H9 (cell line): ENCODE results near the gene ZNF555. TPM values are rescaled to one million over a fixed set of nuclear protein-coding genes. Genes with fewer than 3 reads are reported as not detected.
A peak's percentile ranks its signal among the peaks of the same experiment; 100 is the strongest.

Experiments used
- DNase-seq: peaks from one replicate; pipeline ENCODE4 v3.0.0-alpha.2; 2017
- H2AFZ ChIP-seq: one replicate; pipeline ENCODE4 v1.6.1; 2013; ENCODE audit warnings: mild to moderate bottlenecking, low read length, control low read depth, moderate library complexity
- H2AK5ac ChIP-seq: 2 replicates; pipeline ENCODE4 v1.6.1; 2013; ENCODE audit warnings: low read length, control low read depth, mixed read lengths; ENCODE audit not compliant: insufficient read length
- H2BK120ac ChIP-seq: one replicate; pipeline ENCODE4 v1.6.1; 2013; ENCODE audit warnings: low read depth, mild to moderate bottlenecking, low read length, control low read depth, inconsistent platforms; ENCODE audit not compliant: poor library complexity, severe bottlenecking
- H2BK12ac ChIP-seq: 2 replicates; pipeline ENCODE4 v1.6.1; 2013; ENCODE audit warnings: low read length, control low read depth, mixed read lengths, low read depth; ENCODE audit not compliant: insufficient read length
- H2BK15ac ChIP-seq: 2 replicates; pipeline ENCODE4 v1.6.1; 2013; ENCODE audit warnings: low read depth, low read length, control low read depth
- H2BK20ac ChIP-seq: one replicate; pipeline ENCODE4 v1.6.1; 2013; ENCODE audit warnings: low read depth, mild to moderate bottlenecking, low read length, control low read depth, inconsistent platforms; ENCODE audit not compliant: poor library complexity, severe bottlenecking
- H2BK5ac ChIP-seq: 2 replicates; pipeline ENCODE4 v1.6.1; 2013; ENCODE audit warnings: low read length, control low read depth, mixed read lengths; ENCODE audit not compliant: insufficient read length
- H3K14ac ChIP-seq: 2 replicates; pipeline ENCODE4 v1.6.1; 2013; ENCODE audit warnings: low read length, control low read depth; ENCODE audit not compliant: insufficient read depth
- H3K18ac ChIP-seq: 2 replicates; pipeline ENCODE4 v1.6.1; 2013; ENCODE audit warnings: low read depth, mild to moderate bottlenecking, mixed read lengths, low read length, control low read depth; ENCODE audit not compliant: insufficient read length
- H3K23ac ChIP-seq: 2 replicates; pipeline ENCODE4 v1.6.1; 2013; ENCODE audit warnings: low read length, control low read depth, mixed read lengths, low read depth; ENCODE audit not compliant: insufficient read length
- H3K23me2 ChIP-seq: 2 replicates; pipeline ENCODE4 v1.6.1; 2013; ENCODE audit warnings: low read depth, mild to moderate bottlenecking, mixed read lengths, low read length, control low read depth; ENCODE audit not compliant: insufficient read length, poor library complexity, severe bottlenecking
- H3K27ac ChIP-seq: 2 replicates; pipeline ENCODE4 v1.5.1; 2013; ENCODE audit warnings: low read length, control low read depth, mixed read lengths, low read depth; ENCODE audit not compliant: insufficient read length
- H3K27me3 ChIP-seq: 2 replicates; pipeline ENCODE4 v1.6.1; 2013; ENCODE audit warnings: low read length, control low read depth, inconsistent platforms; ENCODE audit not compliant: insufficient read depth
- H3K4ac ChIP-seq: 2 replicates; pipeline ENCODE4 v1.6.1; 2013; ENCODE audit warnings: low read depth, mild to moderate bottlenecking, control low read depth, inconsistent platforms, low read length, moderate library complexity
- H3K4me1 ChIP-seq: 2 replicates; pipeline ENCODE4 v1.6.1; 2013; ENCODE audit warnings: low read length, control low read depth, inconsistent platforms; ENCODE audit not compliant: insufficient read depth
- H3K4me2 ChIP-seq: 2 replicates; pipeline ENCODE4 v1.6.1; 2013; ENCODE audit warnings: low read length, control low read depth, mixed read lengths; ENCODE audit not compliant: insufficient read length, insufficient read depth
- H3K56ac ChIP-seq: 2 replicates; pipeline ENCODE4 v1.6.1; 2013; ENCODE audit warnings: low read depth, mild to moderate bottlenecking, mixed read lengths, low read length, control low read depth; ENCODE audit not compliant: insufficient read length
- H3K79me1 ChIP-seq: 2 replicates; pipeline ENCODE4 v1.6.1; 2013; ENCODE audit warnings: low read depth, mild to moderate bottlenecking, moderate library complexity, low read length, control low read depth, inconsistent platforms; ENCODE audit not compliant: insufficient read depth, poor library complexity, severe bottlenecking
- H3K79me2 ChIP-seq: 2 replicates; pipeline ENCODE4 v1.6.1; 2013; ENCODE audit warnings: low read length, control low read depth, inconsistent platforms; ENCODE audit not compliant: insufficient read depth
- H3K9ac ChIP-seq: 2 replicates; pipeline ENCODE4 v1.6.1; 2013; ENCODE audit warnings: low read length, control low read depth, mixed read lengths; ENCODE audit not compliant: insufficient read length; ENCODE audit errors: extremely low read depth
- H3K9me3 ChIP-seq: one replicate; pipeline ENCODE4 v1.6.1; 2013; ENCODE audit warnings: low read depth, low read length, inconsistent platforms; ENCODE audit not compliant: control insufficient read depth
- H3T11ph ChIP-seq: one replicate; pipeline ENCODE4 v1.6.1; 2013; ENCODE audit warnings: mild to moderate bottlenecking, low read length, control low read depth, inconsistent platforms
- H4K20me1 ChIP-seq: one replicate; pipeline ENCODE4 v1.6.1; 2013; ENCODE audit not compliant: control insufficient read depth, insufficient read length, insufficient read depth
- H4K5ac ChIP-seq: 2 replicates; pipeline ENCODE4 v1.6.1; 2013; ENCODE audit warnings: low read depth, mild to moderate bottlenecking, mixed read lengths, low read length, control low read depth; ENCODE audit not compliant: insufficient read length
- H4K8ac ChIP-seq: replicated peaks from 2 replicates; pipeline ENCODE4 v1.6.1; 2013; ENCODE audit warnings: low read length, control low read depth, mixed read lengths, low read depth; ENCODE audit not compliant: insufficient read length
- H4K91ac ChIP-seq: 2 replicates; pipeline ENCODE4 v1.6.1; 2013; ENCODE audit warnings: low read depth, mild to moderate bottlenecking, moderate library complexity, mixed read lengths, low read length, control low read depth; ENCODE audit not compliant: insufficient read length
- H3K27ac Mint-ChIP-seq, 3 experiments: 2 replicates in 2 of 3; 3 replicates in 1 of 3; pipeline ENCODE4 v1.8.0; 2020 to 2021; ENCODE audit warnings: mixed read lengths in 3 of 3, mild to moderate bottlenecking in 1 of 3, moderate library complexity in 1 of 3
- H3K27me3 Mint-ChIP-seq: 2 replicates; pipeline ENCODE4 v1.8.0; 2021; ENCODE audit warnings: low read depth, mild to moderate bottlenecking, moderate library complexity, mixed read lengths
- H3K36me3 Mint-ChIP-seq, 3 experiments: 2 replicates in 2 of 3; 3 replicates in 1 of 3; pipeline ENCODE4 v1.8.0; 2020 to 2021; ENCODE audit warnings: low read depth in 3 of 3, mixed read lengths in 3 of 3; ENCODE audit not compliant: insufficient read depth in 1 of 3
- H3K4me1 Mint-ChIP-seq, 2 experiments: 2 replicates each; pipeline ENCODE4 v1.8.0; 2020; ENCODE audit warnings: mixed read lengths in 2 of 2
- H3K4me3 Mint-ChIP-seq, 2 experiments: 2 replicates in 1 of 2; 3 replicates in 1 of 2; pipeline ENCODE4 v1.8.0; 2020 to 2021; ENCODE audit warnings: mild to moderate bottlenecking in 2 of 2, mixed read lengths in 2 of 2, moderate library complexity in 1 of 2
- H3K9me3 Mint-ChIP-seq, 2 experiments: 2 replicates in 1 of 2; 3 replicates in 1 of 2; pipeline ENCODE4 v1.8.0; 2020; ENCODE audit warnings: mild to moderate bottlenecking in 2 of 2, mixed read lengths in 2 of 2, moderate library complexity in 1 of 2
- CTCF ChIP-seq: fragments of 200-600 bp; sonication (generic); conservative IDR thresholded peaks from 3 replicates; pipeline ENCODE4 v1.8.0; 2021; ENCODE audit warnings: antibody characterized with exemption, mild to moderate bottlenecking
- WGBS: extraction: QIAGEN DNeasy Blood & Tissue Kit; methylation state at CpG from one replicate; pipeline ENCODE4 v1.1.7; 2013; ENCODE audit warnings: missing lambda C conversion rate, low lambda C conversion rate, mixed read lengths; ENCODE audit not compliant: insufficient read length; ENCODE audit errors: extremely low coverage; 5-methylcytosine and 5-hydroxymethylcytosine counted together
- total RNA-seq: library from RNA; stranded (reverse); gene quantifications from 2 replicates; pipeline ENCODE4 v1.2.1, GENCODE V29; 2021

The ZNF555 gene
- total RNA-seq, 1 experiment from 2014 or later, result 7.8 TPM

DNA sequence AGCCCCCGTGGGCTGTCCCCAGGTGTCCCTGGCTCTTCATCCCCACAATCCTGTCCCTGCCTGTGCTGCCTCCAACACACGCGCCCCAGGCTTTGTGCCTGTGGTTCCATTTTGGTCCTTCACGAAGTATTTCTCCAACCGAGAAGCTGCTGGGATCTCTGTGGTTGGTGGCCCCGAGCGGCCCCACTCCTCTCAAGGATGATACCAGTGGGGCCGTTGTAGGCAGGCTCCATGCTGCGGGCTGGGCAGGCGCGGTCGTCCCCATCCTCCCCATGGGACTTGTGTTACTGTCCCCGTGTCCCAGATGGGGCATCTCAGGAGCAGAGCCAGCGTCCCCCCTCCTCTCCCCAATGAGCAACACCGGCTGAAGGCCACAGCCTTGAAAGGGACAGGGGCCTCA, 25.4 kb upstream of the ZNF555 start:
- Histone ChIP-seq H2AFZ (no peak overlapping the region), H3K27me3 (no peaks in the 10 kb centered on the region), H4K8ac (no peak overlapping the region), H3K27ac (no peak overlapping the region), H3K14ac (no peak overlapping the region), H4K20me1 (peaks cover 2% of the 10 kb centered on the region), H3K23me2 (no peaks in the 10 kb centered on the region), H3K4ac (no peak overlapping the region), H2BK12ac (no peak overlapping the region), H2BK20ac (no peak overlapping the region), H2BK15ac (no peak overlapping the region), H4K5ac (no peak overlapping the region), H3K9me3 (no peaks in the 10 kb centered on the region), H3K56ac (no peak overlapping the region), H3K4me1 (no peaks in the 10 kb centered on the region), H2AK5ac (no peak overlapping the region), H3K9ac (no peak overlapping the region), H2BK5ac (no peak overlapping the region), H2BK120ac (no peak overlapping the region), H3K79me2 (no peaks in the 10 kb centered on the region), H3K18ac (no peak overlapping the region), H3K79me1 (no peaks in the 10 kb centered on the region), H4K91ac (no peak overlapping the region), H3K4me2 (no peak overlapping the region), H3T11ph (no peak overlapping the region), H3K23ac (no peak overlapping the region)
- Mint-ChIP-seq H3K4me3 (no peak overlapping the region), H3K36me3 (peaks cover 4 to 27% (median 9%) of the 10 kb centered on the region in 3 experiments; a peak in 6 of 7 replicates), H3K27me3 (peaks cover 1% of the 10 kb centered on the region), H3K4me1 (peaks cover 3% of the 10 kb centered on the region in 2 experiments; a peak in 1 of 4 replicates), H3K27ac (peak overlapping the region in 1 of 3 experiments; percentile 91; a peak in 3 of 7 replicates), H3K9me3 (peaks cover 0 to 2% of the 10 kb centered on the region in 2 experiments; a peak in 3 of 5 replicates)
- no CpG with 5 or more reads among the region's 15 CpGs for WGBS
- TF ChIP-seq CTCF, result no peak
- no peak for DNase-seq
